PC-3 (cell line): ENCODE measurements around the gene ANKRD66. TPM values are rescaled to one million over a fixed set of nuclear protein-coding genes. Genes with fewer than 3 reads are reported as not detected.

Experiments used
- ATAC-seq: fragments of 200-7000 bp; cut with Tn5 transposase; 2 replicates; pipeline ENCODE4 v1.9.1; 2020; ENCODE audit warnings: mild to moderate bottlenecking, moderate library complexity
- BruUV-seq: library from RNA; stranded (reverse); fragments of 400-500 nt; replicated peaks from 2 replicates; lab custom pipeline; 2021; lab: Mats Ljungman, UMichigan
- CTCF ChIA-PET: fragments of 300-600 bp; sonication (Branson Sonifier 250); formaldehyde crosslinking; loops from one replicate; lab custom pipeline; 2022; ENCODE audit warnings: antibody characterized with exemption; lab: Charles Lee
- POLR2A ChIA-PET: fragments of 300-600 bp; sonication (Branson Sonifier 250); formaldehyde crosslinking; loops from one replicate; lab custom pipeline; 2022; ENCODE audit warnings: antibody characterized with exemption; ENCODE audit not compliant: unreplicated experiment; lab: Charles Lee
- DNase-seq: peaks from one replicate; pipeline ENCODE4 v3.0.0-alpha.2; 2015
- H2AFZ ChIP-seq: fragments of 300-600 bp; sonication (generic); 2 replicates; pipeline ENCODE4 v1.6.0; 2016; ENCODE audit warnings: antibody characterized with exemption, low read length
- H3F3A ChIP-seq: fragments of 300-600 bp; sonication (generic); one replicate; pipeline ENCODE4 v1.6.0; 2017; ENCODE audit warnings: antibody characterized with exemption, low read length, control low read depth, mild to moderate bottlenecking; ENCODE audit not compliant: unreplicated experiment
- H3K27ac ChIP-seq: fragments of 300-600 bp; sonication (generic); 2 replicates; pipeline ENCODE4 v1.5.1; 2016; ENCODE audit warnings: mild to moderate bottlenecking, low read length
- H3K27me3 ChIP-seq: fragments of 300-600 bp; sonication (generic); 2 replicates; pipeline ENCODE4 v1.6.1; 2016; ENCODE audit warnings: low read length, mixed read lengths
- H3K36me3 ChIP-seq: fragments of 300-600 bp; sonication (generic); 2 replicates; pipeline ENCODE4 v1.6.1; 2016; ENCODE audit warnings: low read depth, mixed run types, low read length, mixed read lengths
- H3K4me1 ChIP-seq: fragments of 300-600 bp; sonication (generic); 2 replicates; pipeline ENCODE4 v1.5.1; 2016; ENCODE audit warnings: low read length; ENCODE audit not compliant: insufficient read depth
- H3K4me2 ChIP-seq: fragments of 300-600 bp; sonication (generic); 2 replicates; pipeline ENCODE4 v1.6.0; 2016; ENCODE audit warnings: low read length
- H3K4me3 ChIP-seq: fragments of 300-600 bp; sonication (generic); 2 replicates; pipeline ENCODE4 v1.5.1; 2016; ENCODE audit warnings: mild to moderate bottlenecking, low read length, mixed read lengths
- H3K79me2 ChIP-seq: fragments of 300-600 bp; sonication (generic); 2 replicates; pipeline ENCODE4 v1.6.1; 2017; ENCODE audit warnings: low read length, mixed read lengths
- H3K9ac ChIP-seq: fragments of 300-600 bp; sonication (generic); 2 replicates; pipeline ENCODE4 v1.6.0; 2016; ENCODE audit warnings: mild to moderate bottlenecking, low read length
- H3K9me2 ChIP-seq: fragments of 300-600 bp; sonication (generic); replicated peaks from 2 replicates; pipeline ENCODE4 v1.6.1; 2016; ENCODE audit warnings: mixed run types, low read length, mixed read lengths
- H3K9me3 ChIP-seq: fragments of 300-600 bp; sonication (generic); 2 replicates; pipeline ENCODE4 v1.6.1; 2016; ENCODE audit warnings: low read length, mixed read lengths
- H4K20me1 ChIP-seq: fragments of 300-600 bp; sonication (generic); 2 replicates; pipeline ENCODE4 v1.6.1; 2016; ENCODE audit warnings: low read length, mixed read lengths
- EZH2 ChIP-seq: fragments of 300-600 bp; sonication (generic); IDR thresholded peaks from one replicate; pipeline ENCODE4 v1.6.1; 2017; ENCODE audit warnings: antibody characterized with exemption, mild to moderate bottlenecking, low read length; ENCODE audit not compliant: unreplicated experiment
- EZH2phosphoT487 ChIP-seq: fragments of 300-600 bp; sonication (generic); IDR thresholded peaks from 2 replicates; pipeline ENCODE4 v1.6.1; 2018; ENCODE audit warnings: mild to moderate bottlenecking, antibody characterized with exemption, low read length, borderline replicate concordance
- intact Hi-C: fragments of 100-400 bp; cut with micrococcal nuclease; formaldehyde crosslinking; loops from 2 replicates; pipeline ENCODE4 v1.9.0; 2023
- total RNA-seq: library from RNA; depleted of rRNA; stranded (reverse); fragments of >200 nt; gene quantifications from 2 replicates; pipeline ENCODE4 v1.2.3, GENCODE V29; 2014; rRNA removed
- TF ChIP-seq, protein P1 (sequence below): fragments of 300-600 bp; sonication (generic); conservative IDR thresholded peaks from 2 replicates; pipeline ENCODE4 v1.5.1; 2017; ENCODE audit warnings: antibody characterized with exemption, low read depth, mild to moderate bottlenecking, low read length

ANKRD66 gene
- total RNA-seq, 1 experiment from 2014 or later, result not detected

DNA sequence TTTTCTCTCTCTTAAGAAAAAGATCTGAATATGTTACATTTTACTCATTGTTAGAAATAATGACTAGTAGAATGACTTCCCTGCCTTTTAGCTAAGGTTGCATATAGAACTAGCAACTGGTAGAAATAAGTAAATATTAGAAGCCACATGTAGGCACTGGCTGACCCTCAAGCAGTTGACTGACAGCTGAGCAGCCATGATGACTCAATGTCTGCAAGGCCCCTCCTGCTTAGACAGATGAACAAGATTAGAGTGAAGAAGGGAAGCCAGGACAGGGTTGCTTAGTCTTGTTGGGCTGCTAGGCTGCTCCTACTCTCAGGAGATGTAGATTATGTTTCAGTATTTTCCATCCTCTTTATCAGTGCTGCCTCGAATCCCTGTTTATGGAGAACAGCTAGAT, 52.9 kb downstream of the ANKRD66 start:
- ChIA-PET POLR2A (no interaction called here), CTCF (no interaction called here)
- H2AFZ ChIP-seq, result no peak overlapping the region
- ATAC-seq (peak; percentile 35; the same call in 1 of the 2 replicates), DNase-seq (peak; percentile 50)
- H3K4me1 ChIP-seq, result no peaks in the 10 kb centered on the region
- H3K9me2 ChIP-seq, result no peaks in the 10 kb centered on the region
- H4K20me1 ChIP-seq, result no peaks in the 10 kb centered on the region
- BruUV-seq, result no TSS peak
- intact Hi-C loops, result no loop called here
- no peak overlapping the region for H3K4me3 ChIP-seq
- no peaks in the 10 kb centered on the region for H3F3A ChIP-seq
- no peak overlapping the region for H3K4me2 ChIP-seq
- H3K36me3 ChIP-seq, result no peaks in the 10 kb centered on the region
- H3K27me3 ChIP-seq, result no peaks in the 10 kb centered on the region
- no peak overlapping the region for H3K27ac ChIP-seq
- no peaks in the 10 kb centered on the region for H3K9me3 ChIP-seq
- no peak overlapping the region for H3K9ac ChIP-seq
- H3K79me2 ChIP-seq, result no peaks in the 10 kb centered on the region
- no peak for TF ChIP-seq EZH2phosphoT487
- TF ChIP-seq, protein P1, sequence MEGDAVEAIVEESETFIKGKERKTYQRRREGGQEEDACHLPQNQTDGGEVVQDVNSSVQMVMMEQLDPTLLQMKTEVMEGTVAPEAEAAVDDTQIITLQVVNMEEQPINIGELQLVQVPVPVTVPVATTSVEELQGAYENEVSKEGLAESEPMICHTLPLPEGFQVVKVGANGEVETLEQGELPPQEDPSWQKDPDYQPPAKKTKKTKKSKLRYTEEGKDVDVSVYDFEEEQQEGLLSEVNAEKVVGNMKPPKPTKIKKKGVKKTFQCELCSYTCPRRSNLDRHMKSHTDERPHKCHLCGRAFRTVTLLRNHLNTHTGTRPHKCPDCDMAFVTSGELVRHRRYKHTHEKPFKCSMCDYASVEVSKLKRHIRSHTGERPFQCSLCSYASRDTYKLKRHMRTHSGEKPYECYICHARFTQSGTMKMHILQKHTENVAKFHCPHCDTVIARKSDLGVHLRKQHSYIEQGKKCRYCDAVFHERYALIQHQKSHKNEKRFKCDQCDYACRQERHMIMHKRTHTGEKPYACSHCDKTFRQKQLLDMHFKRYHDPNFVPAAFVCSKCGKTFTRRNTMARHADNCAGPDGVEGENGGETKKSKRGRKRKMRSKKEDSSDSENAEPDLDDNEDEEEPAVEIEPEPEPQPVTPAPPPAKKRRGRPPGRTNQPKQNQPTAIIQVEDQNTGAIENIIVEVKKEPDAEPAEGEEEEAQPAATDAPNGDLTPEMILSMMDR, result no peak
- no peak for TF ChIP-seq EZH2

DNA sequence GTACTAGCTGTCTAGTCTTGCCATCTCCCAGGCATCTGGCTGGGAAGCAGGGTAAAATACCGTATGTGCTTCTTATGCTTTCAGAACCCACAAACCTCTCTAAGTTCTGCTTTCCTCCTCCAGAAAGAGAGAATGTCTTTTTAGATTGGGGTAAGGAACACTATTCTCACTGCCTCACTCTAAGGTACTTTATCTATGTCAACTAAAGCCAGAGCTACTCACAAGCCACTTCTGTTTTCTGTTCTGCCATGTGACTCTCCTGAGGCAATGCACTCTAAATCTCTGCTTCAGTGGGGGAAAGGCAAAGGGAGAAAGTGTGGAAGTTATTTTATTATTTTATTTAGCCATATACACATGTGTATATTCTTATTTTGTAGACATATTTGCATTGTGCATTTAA, 62.1 kb downstream of the ANKRD66 start:
- no TSS peak for BruUV-seq
- Histone ChIP-seq H3K4me1 (no peaks in the 10 kb centered on the region), H3K9ac (no peak overlapping the region), H4K20me1 (no peaks in the 10 kb centered on the region), H3K36me3 (no peaks in the 10 kb centered on the region), H3K4me3 (no peak overlapping the region), H3K4me2 (no peak overlapping the region), H3K27me3 (no peaks in the 10 kb centered on the region), H3K27ac (no peak overlapping the region), H2AFZ (no peak overlapping the region), H3K9me2 (no peaks in the 10 kb centered on the region), H3K9me3 (no peaks in the 10 kb centered on the region), H3K79me2 (no peaks in the 10 kb centered on the region), H3F3A (no peaks in the 10 kb centered on the region)
- no peak for ATAC-seq
- ChIA-PET POLR2A (no interaction called here), CTCF (interaction anchor here (0.6 kb wide), 1 partner anchor 126 kb away, joined by 4 read pairs; no protein-coding TSS in a partner anchor)
- intact Hi-C loops, result no loop called here
- no peak for DNase-seq
- TF ChIP-seq, protein P1, result no peak
- TF ChIP-seq EZH2 (no peak), EZH2phosphoT487 (no peak)

Other genes with a start within 250 kb of the ANKRD66 start
- 0.66 and 1.2 TPM in 2 replicates for gene CYP39A1, start 94.1 kb upstream of the ANKRD66 start, total RNA-seq
- 3.8 and 13.6 TPM in 2 replicates for gene SLC25A27, start 94.0 kb upstream of the ANKRD66 start, total RNA-seq
- gene TDRD6, start 59.0 kb upstream of the ANKRD66 start, total RNA-seq, result 0.07 TPM in 1 of 2 replicates, not detected in the other
- gene PLA2G7, start 11.6 kb upstream of the ANKRD66 start, total RNA-seq, result 1.8 and 2.9 TPM in 2 replicates
- gene MEP1A, start 46.5 kb downstream of the ANKRD66 start, total RNA-seq, result not detected in 2 replicates
- gene ADGRF5, start 175.0 kb downstream of the ANKRD66 start, total RNA-seq, result 0.75 and 1.6 TPM in 2 replicates